HEK293 (cell line): ENCODE measurements around the gene SMIM44.

Source experiments
- CTCF ChIA-PET: fragments of 350-600 bp; formaldehyde crosslinking; extraction: SDS; loops from one replicate; lab custom pipeline; 2021; ENCODE audit warnings: antibody characterized with exemption; lab: Yijun Ruan, JAX
- POLR2A ChIA-PET: fragments of 300-600 bp; formaldehyde crosslinking; extraction: SDS; loops from one replicate; lab custom pipeline; 2020; ENCODE audit warnings: antibody characterized with exemption, inconsistent platforms; lab: Yijun Ruan, JAX
- H3K27ac ChIP-seq: fragments of 200-500 bp; sonication (Bioruptor generic); 2 replicates; pipeline ENCODE4 v1.5.1; 2014; ENCODE audit warnings: low read depth, low read length, control low read depth, inconsistent platforms; ENCODE audit errors: extremely low read depth
- H3K36me3 ChIP-seq, 2 experiments: fragments of 200-500 bp in 1 of 2; sonication (Bioruptor generic) in 1 of 2; 1 replicate in 1 of 2; 2 replicates in 1 of 2; pipeline ENCODE4 v1.5.1; 2014 to 2017; ENCODE audit warnings: inconsistent platforms in 2 of 2, low read length in 2 of 2; ENCODE audit not compliant: control insufficient read depth in 2 of 2, insufficient read depth in 1 of 2
- H3K4me1 ChIP-seq: fragments of 200-500 bp; sonication (Bioruptor generic); 2 replicates; pipeline ENCODE4 v1.5.1; 2014; ENCODE audit warnings: mild to moderate bottlenecking, low read length, inconsistent platforms; ENCODE audit not compliant: control insufficient read depth, insufficient read depth
- H3K4me3 ChIP-seq: 2 replicates; pipeline ENCODE4 v1.5.1; 2011; ENCODE audit warnings: low read depth, mild to moderate bottlenecking, control low read depth, low read length, moderate library complexity
- H3K9me3 ChIP-seq: fragments of 200-500 bp; sonication (Bioruptor generic); 2 replicates; pipeline ENCODE4 v1.5.1; 2014; ENCODE audit warnings: low read depth, low read length, inconsistent platforms; ENCODE audit not compliant: control insufficient read depth, insufficient read depth
- BCL11B ChIP-seq: fragments of 450-650 bp; formaldehyde crosslinking; IDR thresholded peaks from 2 replicates; pipeline ENCODE4 v1.5.1; 2016; ENCODE audit warnings: low read depth, missing biosample characterization, missing genetic modification characterization
- KLF17 ChIP-seq: fragments of 450-650 bp; formaldehyde crosslinking; IDR thresholded peaks from 2 replicates; pipeline ENCODE4 v1.5.1; 2016; ENCODE audit warnings: missing biosample characterization, missing genetic modification characterization
- MYNN ChIP-seq: fragments of 450-650 bp; formaldehyde crosslinking; IDR thresholded peaks from 2 replicates; pipeline ENCODE4 v1.5.1; 2016; ENCODE audit warnings: missing biosample characterization, missing genetic modification characterization, borderline replicate concordance
- PRDM10 ChIP-seq: fragments of 450-650 bp; formaldehyde crosslinking; IDR thresholded peaks from 2 replicates; pipeline ENCODE4 v1.5.1; 2016; ENCODE audit warnings: missing biosample characterization, missing genetic modification characterization
- PRDM4 ChIP-seq: fragments of 450-650 bp; formaldehyde crosslinking; IDR thresholded peaks from 2 replicates; pipeline ENCODE4 v1.5.1; 2017; ENCODE audit warnings: missing biosample characterization, missing genetic modification characterization
- SP3 ChIP-seq: fragments of 450-650 bp; formaldehyde crosslinking; IDR thresholded peaks from 2 replicates; pipeline ENCODE4 v1.5.1; 2016; ENCODE audit warnings: missing biosample characterization, missing genetic modification characterization
- ZBTB48 ChIP-seq: fragments of 450-650 bp; formaldehyde crosslinking; IDR thresholded peaks from 2 replicates; pipeline ENCODE4 v1.5.1; 2016; ENCODE audit warnings: missing biosample characterization, missing genetic modification characterization
- ZBTB8A ChIP-seq: fragments of 450-650 bp; formaldehyde crosslinking; IDR thresholded peaks from 2 replicates; pipeline ENCODE4 v1.5.1; 2016; ENCODE audit warnings: missing biosample characterization, missing genetic modification characterization
- ZFP3 ChIP-seq: fragments of 450-650 bp; formaldehyde crosslinking; IDR thresholded peaks from 2 replicates; pipeline ENCODE4 v1.5.1; 2016; ENCODE audit warnings: low read depth, missing biosample characterization, missing genetic modification characterization
- ZFP69B ChIP-seq: fragments of 450-650 bp; formaldehyde crosslinking; IDR thresholded peaks from 2 replicates; pipeline ENCODE4 v1.5.1; 2016; ENCODE audit warnings: missing biosample characterization, missing genetic modification characterization
- ZNF146 ChIP-seq: fragments of 450-650 bp; formaldehyde crosslinking; IDR thresholded peaks from 2 replicates; pipeline ENCODE4 v1.5.1; 2016; ENCODE audit warnings: missing biosample characterization, missing genetic modification characterization
- ZNF202 ChIP-seq: fragments of 450-650 bp; formaldehyde crosslinking; IDR thresholded peaks from 2 replicates; pipeline ENCODE4 v1.5.1; 2016; ENCODE audit warnings: missing biosample characterization, missing genetic modification characterization, borderline replicate concordance
- ZNF23 ChIP-seq: fragments of 450-650 bp; formaldehyde crosslinking; IDR thresholded peaks from 2 replicates; pipeline ENCODE4 v1.5.1; 2016; ENCODE audit warnings: missing biosample characterization, missing genetic modification characterization, borderline replicate concordance
- ZNF335 ChIP-seq: fragments of 450-650 bp; formaldehyde crosslinking; conservative IDR thresholded peaks from 2 replicates; pipeline ENCODE4 v1.5.1; 2016; ENCODE audit warnings: missing biosample characterization, missing genetic modification characterization
- ZNF510 ChIP-seq: fragments of 450-650 bp; formaldehyde crosslinking; IDR thresholded peaks from 2 replicates; pipeline ENCODE4 v1.5.1; 2018; ENCODE audit warnings: mild to moderate bottlenecking, missing genetic modification characterization, missing biosample characterization; ENCODE audit not compliant: insufficient replicate concordance
- ZNF585B ChIP-seq: fragments of 450-650 bp; formaldehyde crosslinking; IDR thresholded peaks from 2 replicates; pipeline ENCODE4 v1.5.1; 2016; ENCODE audit warnings: missing biosample characterization, missing genetic modification characterization
- ZNF654 ChIP-seq: fragments of 450-650 bp; formaldehyde crosslinking; IDR thresholded peaks from 2 replicates; pipeline ENCODE4 v1.5.1; 2016; ENCODE audit warnings: low read depth, missing biosample characterization, missing genetic modification characterization
- ZNF76 ChIP-seq: fragments of 450-650 bp; formaldehyde crosslinking; IDR thresholded peaks from 2 replicates; pipeline ENCODE4; 2016; ENCODE audit warnings: low read depth, missing biosample characterization, missing genetic modification characterization, borderline replicate concordance
- ZNF768 ChIP-seq: fragments of 450-650 bp; formaldehyde crosslinking; IDR thresholded peaks from 2 replicates; pipeline ENCODE4 v1.5.1; 2018; ENCODE audit warnings: missing biosample characterization, mild to moderate bottlenecking, missing genetic modification characterization
- TF ChIP-seq, protein P1 (sequence below): fragments of 450-650 bp; formaldehyde crosslinking; IDR thresholded peaks from 2 replicates; pipeline ENCODE4 v1.5.1; 2016; ENCODE audit warnings: missing biosample characterization, missing genetic modification characterization

Gene SMIM44

DNA sequence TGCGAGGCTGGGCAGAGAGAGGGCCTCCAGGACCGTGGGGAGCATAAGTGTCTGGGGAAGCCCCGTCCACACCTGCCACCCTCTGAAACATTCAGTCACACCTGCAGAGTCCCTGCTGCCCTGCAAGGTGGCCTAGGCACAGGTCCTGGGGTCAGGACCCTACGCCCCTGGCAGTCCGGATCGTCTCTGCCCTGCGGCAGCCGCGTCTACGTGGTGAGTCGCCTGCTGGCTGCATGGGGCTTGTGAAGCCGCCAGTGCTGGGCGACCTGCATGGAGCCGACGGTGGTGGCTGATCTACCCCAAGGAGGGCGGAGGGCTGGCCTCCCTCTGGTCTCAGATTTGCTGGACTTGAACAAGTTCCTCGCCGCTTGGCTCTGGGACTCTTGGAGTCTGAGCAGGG lies 35.9 kb upstream of the SMIM44 start:
- peaks cover 5 to 73% of the 10 kb centered on the region in 2 experiments; a peak in 1 of 3 replicates for H3K36me3 ChIP-seq
- CTCF ChIA-PET: interaction anchor here (0.6 kb wide), 1 partner anchor 56 kb away, joined by 3 read pairs; no protein-coding TSS in a partner anchor
- no peak overlapping the region for H3K27ac ChIP-seq
- no peaks in the 10 kb centered on the region for H3K9me3 ChIP-seq
- peaks cover 4% of the 10 kb centered on the region; the same call in 1 of the 2 replicates for H3K4me1 ChIP-seq
- H3K4me3 ChIP-seq: no peak overlapping the region
- POLR2A ChIA-PET: no interaction called here
- TF ChIP-seq ZNF23 (no peak), ZNF146 (no peak), ZNF76 (tag by site-specific recombination) (no peak), KLF17 (tag by site-specific recombination) (no peak), ZNF510 (tag by site-specific recombination) (no peak), ZFP3 (tag by site-specific recombination) (no peak), PRDM10 (tag by site-specific recombination) (no peak)

DNA sequence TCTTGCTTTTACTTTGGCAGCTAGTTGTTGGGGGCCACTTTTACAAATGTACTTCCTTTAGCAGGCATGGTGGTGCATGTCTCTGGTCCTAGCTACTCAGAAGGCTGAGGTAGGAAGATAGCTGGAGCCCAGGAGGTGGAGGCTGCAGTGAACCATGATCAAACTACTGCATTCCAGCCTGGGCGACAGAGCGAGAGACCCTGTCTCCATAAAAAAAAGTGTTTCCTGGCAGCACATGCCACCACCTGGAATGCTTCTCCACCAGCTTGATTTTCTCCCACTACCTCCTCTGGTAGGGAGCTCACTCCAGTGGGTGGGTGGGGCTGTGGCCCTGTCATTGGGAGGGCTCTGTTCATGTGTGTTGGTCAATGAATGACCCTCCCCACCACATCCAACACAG lies 35.4 kb upstream of the SMIM44 start:
- Histone ChIP-seq H3K27ac (no peak overlapping the region), H3K36me3 (peaks cover 5 to 72% of the 10 kb centered on the region in 2 experiments; a peak in 1 of 3 replicates), H3K9me3 (no peaks in the 10 kb centered on the region), H3K4me1 (peaks cover 4% of the 10 kb centered on the region; the same call in 1 of the 2 replicates), H3K4me3 (no peak overlapping the region)
- TF ChIP-seq ZNF654 (tag by site-specific recombination): no peak
- POLR2A ChIA-PET: no interaction called here
- CTCF ChIA-PET: interaction anchor here (0.6 kb wide), 1 partner anchor 211 kb away, joined by 4 read pairs; no protein-coding TSS in a partner anchor

DNA sequence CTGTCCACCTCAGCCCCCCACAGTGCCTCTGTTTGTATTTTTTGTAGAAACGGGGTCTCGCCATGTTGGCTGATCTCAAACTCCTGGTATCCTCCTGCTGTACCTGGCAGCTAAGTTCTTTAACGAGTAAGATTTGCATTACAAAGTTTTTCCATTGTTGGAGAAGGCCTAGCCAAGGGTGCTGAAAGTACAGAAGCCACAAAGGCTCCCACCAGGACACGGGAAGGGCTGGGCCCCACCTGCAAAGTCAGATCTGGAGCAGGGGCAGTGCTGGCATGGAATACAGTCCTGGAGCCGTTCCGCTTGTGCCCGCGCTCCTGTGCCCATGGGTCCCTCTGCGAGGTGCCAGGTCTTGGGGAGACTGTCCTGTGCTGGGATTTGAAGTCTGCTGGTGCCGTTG lies 35.0 kb upstream of the SMIM44 start:
- Histone ChIP-seq H3K4me3 (no peak overlapping the region), H3K9me3 (no peaks in the 10 kb centered on the region), H3K4me1 (peaks cover 4% of the 10 kb centered on the region; the same call in 1 of the 2 replicates), H3K27ac (no peak overlapping the region)
- ChIA-PET CTCF (interaction anchor here (0.6 kb wide), 1 partner anchor 210 kb away, joined by 4 read pairs; no protein-coding TSS in a partner anchor), POLR2A (interaction anchor here (0.7 kb wide), 1 partner anchor 130 kb away, joined by 6 read pairs; no protein-coding TSS in a partner anchor)
- no peak for TF ChIP-seq ZNF202
- no peak for TF ChIP-seq MYNN
- TF ChIP-seq ZFP69B (tag by site-specific recombination): peak; percentile 30; the same call in 1 of the 2 replicates
- no peak for TF ChIP-seq BCL11B (tag by site-specific recombination)
- no peak for TF ChIP-seq ZNF768 (tag by site-specific recombination)
- TF ChIP-seq ZNF585B (tag by site-specific recombination): no peak
- TF ChIP-seq SP3 (tag by site-specific recombination): no peak
- no peak for TF ChIP-seq PRDM4
- TF ChIP-seq, protein P1, sequence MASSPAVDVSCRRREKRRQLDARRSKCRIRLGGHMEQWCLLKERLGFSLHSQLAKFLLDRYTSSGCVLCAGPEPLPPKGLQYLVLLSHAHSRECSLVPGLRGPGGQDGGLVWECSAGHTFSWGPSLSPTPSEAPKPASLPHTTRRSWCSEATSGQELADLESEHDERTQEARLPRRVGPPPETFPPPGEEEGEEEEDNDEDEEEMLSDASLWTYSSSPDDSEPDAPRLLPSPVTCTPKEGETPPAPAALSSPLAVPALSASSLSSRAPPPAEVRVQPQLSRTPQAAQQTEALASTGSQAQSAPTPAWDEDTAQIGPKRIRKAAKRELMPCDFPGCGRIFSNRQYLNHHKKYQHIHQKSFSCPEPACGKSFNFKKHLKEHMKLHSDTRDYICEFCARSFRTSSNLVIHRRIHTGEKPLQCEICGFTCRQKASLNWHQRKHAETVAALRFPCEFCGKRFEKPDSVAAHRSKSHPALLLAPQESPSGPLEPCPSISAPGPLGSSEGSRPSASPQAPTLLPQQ (tag by site-specific recombination): 0 out of 2 replicates have a peak, but pooled peaks have one; percentile 40
- TF ChIP-seq ZNF335: no peak
- TF ChIP-seq ZBTB48 (tag by site-specific recombination): no peak
- TF ChIP-seq ZBTB8A (tag by site-specific recombination): no peak
- TF ChIP-seq, all 188 proteins: peak for 2
- H3K36me3 ChIP-seq: peaks cover 5 to 72% of the 10 kb centered on the region in 2 experiments; a peak in 1 of 3 replicates
